Mesenchymal stem cell (in vitro differentiated cells and primary cell): Measurements from ENCODE around the gene KDF1.

Experiments used
- DNase-seq: peaks from one replicate; pipeline ENCODE4 v3.0.0-alpha.2; 2013
- H2AFZ ChIP-seq: one replicate; pipeline ENCODE4 v1.6.1; 2013; ENCODE audit warnings: low read depth, mild to moderate bottlenecking, control low read depth, inconsistent platforms, low read length, moderate library complexity
- H2AK5ac ChIP-seq: 2 replicates; pipeline ENCODE4 v1.6.1; 2013; ENCODE audit warnings: low read length, moderate library complexity, mild to moderate bottlenecking, inconsistent platforms; ENCODE audit not compliant: severe bottlenecking
- H2BK120ac ChIP-seq: one replicate; pipeline ENCODE4 v1.6.1; 2013; ENCODE audit warnings: low read depth, mild to moderate bottlenecking, inconsistent platforms, low read length, moderate library complexity
- H2BK12ac ChIP-seq, 2 experiments: one replicate each; pipeline ENCODE4 v1.6.1; 2013; ENCODE audit warnings: inconsistent platforms in 2 of 2, low read length in 2 of 2, mild to moderate bottlenecking in 2 of 2, moderate library complexity in 2 of 2, control low read depth in 1 of 2
- H2BK15ac ChIP-seq: one replicate; pipeline ENCODE4 v1.6.1; 2013; ENCODE audit warnings: mild to moderate bottlenecking, low read depth, inconsistent platforms; ENCODE audit not compliant: poor library complexity, severe bottlenecking
- H2BK5ac ChIP-seq: 2 replicates; pipeline ENCODE4 v1.6.1; 2013; ENCODE audit warnings: low read depth, mild to moderate bottlenecking, low read length, control low read depth, inconsistent platforms; ENCODE audit not compliant: poor library complexity, severe bottlenecking
- H3K14ac ChIP-seq, 2 experiments: one replicate each; pipeline ENCODE4 v1.6.1; 2013; ENCODE audit warnings: inconsistent platforms in 2 of 2, low read length in 2 of 2, control low read depth in 1 of 2, mild to moderate bottlenecking in 1 of 2, moderate library complexity in 1 of 2
- H3K18ac ChIP-seq, 2 experiments: one replicate each; pipeline ENCODE4 v1.6.1; 2013; ENCODE audit warnings: inconsistent platforms in 2 of 2, low read length in 2 of 2, control low read depth in 1 of 2, low read depth in 1 of 2, mild to moderate bottlenecking in 1 of 2
- H3K23ac ChIP-seq, 2 experiments: one replicate each; pipeline ENCODE4 v1.6.1; 2013; ENCODE audit warnings: inconsistent platforms in 2 of 2, low read length in 2 of 2, mild to moderate bottlenecking in 2 of 2, moderate library complexity in 2 of 2, control low read depth in 1 of 2
- H3K27ac ChIP-seq: 2 replicates; pipeline ENCODE4 v1.5.1; 2013; ENCODE audit warnings: mild to moderate bottlenecking, moderate library complexity, low read length, control low read depth, inconsistent platforms; ENCODE audit not compliant: poor library complexity, severe bottlenecking
- H3K27me3 ChIP-seq, 2 experiments: 2 replicates each; pipeline versions ENCODE4 v1.6.1 to v1.7.0; 2013; ENCODE audit warnings: low read length in 2 of 2, mild to moderate bottlenecking in 2 of 2, moderate library complexity in 2 of 2, control low read depth in 1 of 2, inconsistent platforms in 1 of 2; ENCODE audit not compliant: control insufficient read depth in 1 of 2, insufficient read depth in 1 of 2
- H3K36me3 ChIP-seq, 2 experiments: 2 replicates each; pipeline versions ENCODE4 v1.6.1 to v1.7.0; 2013; ENCODE audit warnings: low read length in 2 of 2, control low read depth in 1 of 2, inconsistent platforms in 1 of 2, low read depth in 1 of 2, mild to moderate bottlenecking in 1 of 2; ENCODE audit not compliant: insufficient read depth in 2 of 2, control insufficient read depth in 1 of 2
- H3K4ac ChIP-seq, 2 experiments: one replicate each; pipeline ENCODE4 v1.6.1; 2013; ENCODE audit warnings: inconsistent platforms in 2 of 2, low read length in 2 of 2, mild to moderate bottlenecking in 2 of 2, moderate library complexity in 2 of 2, control low read depth in 1 of 2, low read depth in 1 of 2
- H3K4me1 ChIP-seq: 2 replicates; pipeline ENCODE4 v1.6.1; 2013; ENCODE audit warnings: low read depth, low read length, control low read depth; ENCODE audit not compliant: control insufficient read depth, insufficient read depth
- H3K4me2 ChIP-seq: 2 replicates; pipeline ENCODE4 v1.6.1; 2013; ENCODE audit warnings: low read length, mild to moderate bottlenecking, inconsistent platforms; ENCODE audit not compliant: poor library complexity, severe bottlenecking
- H3K4me3 ChIP-seq, 2 experiments: 2 replicates each; pipeline versions ENCODE4 v1.5.1 to v1.7.0; 2013; ENCODE audit warnings: low read length in 2 of 2, mild to moderate bottlenecking in 2 of 2, control low read depth in 1 of 2, low read depth in 1 of 2; ENCODE audit not compliant: insufficient read depth in 1 of 2
- H3K79me1 ChIP-seq: replicated peaks from 2 replicates; pipeline ENCODE4 v1.6.1; 2013; ENCODE audit warnings: mild to moderate bottlenecking, control low read depth, low read length, inconsistent platforms; ENCODE audit not compliant: poor library complexity, severe bottlenecking
- H3K9ac ChIP-seq: 2 replicates; pipeline ENCODE4 v1.7.0; 2013; ENCODE audit warnings: mild to moderate bottlenecking, low read length, moderate library complexity
- H3K9me3 ChIP-seq: 2 replicates; pipeline ENCODE4 v1.7.0; 2013; ENCODE audit warnings: mild to moderate bottlenecking, low read length; ENCODE audit not compliant: control insufficient read depth
- H4K8ac ChIP-seq: one replicate; pipeline ENCODE4 v1.6.1; 2013; ENCODE audit warnings: inconsistent platforms, mild to moderate bottlenecking, low read length, moderate library complexity
- H4K91ac ChIP-seq: one replicate; pipeline ENCODE4 v1.6.1; 2013; ENCODE audit warnings: mild to moderate bottlenecking, low read length, inconsistent platforms
- WGBS: methylation state at CpG from one replicate; pipeline ENCODE4 v1.1.7; 2013; ENCODE audit warnings: mixed read lengths; 5-methylcytosine and 5-hydroxymethylcytosine counted together

The KDF1 gene

DNA sequence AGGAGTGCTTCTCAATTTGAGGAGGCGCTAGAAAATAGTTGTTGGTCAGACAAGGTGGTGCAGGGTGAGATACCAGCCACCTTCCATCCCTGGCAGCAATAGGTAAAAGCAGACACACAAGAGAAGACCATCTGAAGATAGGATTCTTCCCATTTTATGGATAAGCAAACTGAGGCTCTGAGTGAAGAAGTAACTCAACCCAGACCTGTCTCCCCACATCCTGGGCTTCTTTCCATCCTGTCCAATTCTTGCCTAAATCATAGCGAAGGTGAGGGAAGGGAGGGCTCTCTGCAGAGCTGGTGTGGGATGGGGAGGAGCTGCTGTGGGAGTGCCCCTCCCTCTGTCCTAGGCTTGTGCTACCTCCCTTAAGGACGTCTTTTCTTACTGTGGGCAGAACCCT is 11.3 kb upstream of the KDF1 start:
- 79% methylated on average over 3 of the region's 3 CpGs for WGBS
- H3K18ac ChIP-seq, result peak overlapping the region; percentile 25 to 73

DNA sequence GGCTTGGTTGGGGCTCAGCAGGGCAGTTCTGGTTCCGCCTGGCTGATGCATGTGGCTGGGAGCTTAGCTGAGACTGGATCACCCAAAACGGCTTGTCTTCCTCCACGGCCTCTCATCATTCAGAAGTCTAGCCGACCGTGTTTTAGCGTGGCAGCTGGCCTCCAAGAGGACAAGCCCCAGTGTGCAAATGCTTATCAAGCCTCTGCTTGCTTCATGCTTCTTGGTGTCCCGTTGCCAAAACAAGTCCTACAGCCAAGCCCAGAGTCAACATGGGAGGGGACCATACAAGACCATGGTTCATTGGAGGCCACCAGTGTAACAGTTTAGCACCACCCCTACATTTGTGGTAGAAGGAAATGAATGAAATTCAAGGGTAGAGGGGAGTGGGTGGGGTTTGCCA is 10.5 kb upstream of the KDF1 start:
- Histone ChIP-seq H3K4me1 (peaks cover 14% of the 10 kb centered on the region), H3K9ac (no peak overlapping the region), H4K8ac (no peak overlapping the region), H3K23ac (no peak overlapping the region), H3K4me3 (no peak overlapping the region), H2BK5ac (no peak overlapping the region), H3K18ac (no peak overlapping the region), H3K4me2 (no peak overlapping the region), H2BK12ac (no peak overlapping the region), H2AFZ (no peak overlapping the region), H3K4ac (no peak overlapping the region), H3K9me3 (no peaks in the 10 kb centered on the region), H4K91ac (no peak overlapping the region), H2BK120ac (no peak overlapping the region), H3K14ac (no peak overlapping the region), H3K27me3 (peaks cover 0 to 30% of the 10 kb centered on the region in 2 experiments), H3K36me3 (no peaks in the 10 kb centered on the region), H2AK5ac (no peak overlapping the region), H3K79me1 (no peaks in the 10 kb centered on the region), H3K27ac (no peak overlapping the region), H2BK15ac (no peak overlapping the region)
- WGBS, result 90% methylated on average over 7 of the region's 7 CpGs
- no peak for DNase-seq

More for the DNA sequence above, 11.3 kb upstream of the KDF1 start:
- no peak overlapping the region for H3K4me2 ChIP-seq
- H2BK120ac ChIP-seq, result no peak overlapping the region
- no peak overlapping the region for H3K23ac ChIP-seq
- H3K9me3 ChIP-seq, result no peaks in the 10 kb centered on the region
- H2AK5ac ChIP-seq, result peak overlapping the region; percentile 62
- H3K27ac ChIP-seq, result no peak overlapping the region
- peak overlapping the region; percentile 8 for H4K91ac ChIP-seq
- no peak overlapping the region for H2BK5ac ChIP-seq
- H4K8ac ChIP-seq, result peak overlapping the region; percentile 10
- H2BK15ac ChIP-seq, result peak overlapping the region; percentile 6
- peaks cover 14% of the 10 kb centered on the region for H3K4me1 ChIP-seq
- H3K27me3 ChIP-seq, result peaks cover 0 to 27% of the 10 kb centered on the region in 2 experiments
- no peak overlapping the region for H3K14ac ChIP-seq
- H3K4me3 ChIP-seq, result no peak overlapping the region
- H2AFZ ChIP-seq, result no peak overlapping the region
- no peaks in the 10 kb centered on the region for H3K79me1 ChIP-seq
- H3K36me3 ChIP-seq, result no peaks in the 10 kb centered on the region
- no peak for DNase-seq
- peak overlapping the region in 1 of 2 experiments; percentile 54 for H3K4ac ChIP-seq
- H2BK12ac ChIP-seq, result peak overlapping the region in 1 of 2 experiments; percentile 51
- H3K9ac ChIP-seq, result no peak overlapping the region

DNA sequence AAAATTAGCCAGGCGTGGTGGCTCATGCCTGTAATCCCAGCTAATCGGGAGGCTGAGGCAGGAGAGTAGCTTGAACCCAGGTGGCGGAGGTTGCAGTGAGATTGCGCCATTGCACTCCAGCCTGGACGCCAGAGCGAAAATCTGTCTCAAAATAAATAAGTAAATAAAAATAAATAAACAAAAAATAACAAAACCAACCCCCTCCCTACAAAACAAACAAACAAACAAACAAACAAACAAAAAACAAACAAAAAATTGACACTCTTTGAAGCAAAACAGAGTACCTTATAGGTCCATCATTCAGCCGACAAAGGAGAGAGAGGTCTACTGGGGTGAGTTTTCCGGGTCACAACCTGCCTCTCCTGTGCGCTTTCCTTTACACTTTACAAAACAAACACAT is 5.4 kb upstream of the KDF1 start:
- no peak overlapping the region for H3K4me2 ChIP-seq
- 98% methylated on average over 6 of the region's 9 CpGs for WGBS
- H3K27ac ChIP-seq, result no peak overlapping the region
- H3K27me3 ChIP-seq, result peaks cover 0 to 28% of the 10 kb centered on the region in 2 experiments
- no peak overlapping the region for H3K9ac ChIP-seq
- no peak overlapping the region for H2BK5ac ChIP-seq
- H4K91ac ChIP-seq, result no peak overlapping the region
- peaks cover under 1% of the 10 kb centered on the region for H3K4me1 ChIP-seq
- no peak overlapping the region for H3K4ac ChIP-seq
- no peak overlapping the region for H3K14ac ChIP-seq
- no peak overlapping the region for H3K4me3 ChIP-seq
- no peak overlapping the region for H3K18ac ChIP-seq
- no peak overlapping the region for H4K8ac ChIP-seq
- no peak overlapping the region for H2AK5ac ChIP-seq
- no peaks in the 10 kb centered on the region for H3K36me3 ChIP-seq
- H2AFZ ChIP-seq, result no peak overlapping the region
- no peak overlapping the region for H2BK12ac ChIP-seq
- no peak for DNase-seq
- no peak overlapping the region for H2BK120ac ChIP-seq
- H3K9me3 ChIP-seq, result no peaks in the 10 kb centered on the region
- H3K79me1 ChIP-seq, result no peaks in the 10 kb centered on the region
- peak overlapping the region; percentile 52 for H2BK15ac ChIP-seq
- H3K23ac ChIP-seq, result no peak overlapping the region

DNA sequence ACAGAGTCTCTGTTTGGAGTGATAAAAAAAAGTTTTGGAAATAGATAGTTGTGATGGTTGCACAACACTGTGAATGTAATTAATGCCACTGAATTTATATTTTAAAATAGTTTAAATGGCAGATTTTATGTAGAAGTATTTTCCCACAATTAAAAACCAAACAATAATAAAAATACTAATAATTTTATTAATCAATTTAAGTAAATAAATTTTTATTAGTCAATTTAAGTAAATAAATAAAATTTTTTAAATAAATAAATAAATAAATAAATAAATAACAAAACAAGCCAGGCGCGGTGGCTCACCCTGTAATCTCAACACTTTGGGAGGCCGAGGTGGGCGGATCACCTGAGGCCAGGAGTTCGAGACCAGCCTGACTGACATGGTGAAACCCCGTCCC is 4.9 kb upstream of the KDF1 start:
- Histone ChIP-seq H3K36me3 (no peaks in the 10 kb centered on the region), H3K9ac (no peak overlapping the region)

More for the DNA sequence above, 4.9 kb upstream of the KDF1 start:
- Histone ChIP-seq H3K4me1 (peaks cover 2% of the 10 kb centered on the region), H4K91ac (no peak overlapping the region), H2AFZ (no peak overlapping the region), H3K14ac (no peak overlapping the region), H3K9me3 (no peaks in the 10 kb centered on the region), H2BK15ac (peak overlapping the region; percentile 52), H3K4ac (no peak overlapping the region), H4K8ac (no peak overlapping the region), H3K79me1 (no peaks in the 10 kb centered on the region), H3K4me2 (no peak overlapping the region), H3K27ac (no peak overlapping the region), H3K4me3 (no peak overlapping the region), H3K18ac (no peak overlapping the region), H2BK5ac (no peak overlapping the region), H2AK5ac (no peak overlapping the region), H3K27me3 (peaks cover 0 to 29% of the 10 kb centered on the region in 2 experiments), H3K23ac (no peak overlapping the region), H2BK120ac (no peak overlapping the region), H2BK12ac (no peak overlapping the region)
- WGBS, result 93% methylated on average over 6 of the region's 6 CpGs
- DNase-seq, result no peak
